Measurements from ENCODE around the gene COG5.

DNA sequence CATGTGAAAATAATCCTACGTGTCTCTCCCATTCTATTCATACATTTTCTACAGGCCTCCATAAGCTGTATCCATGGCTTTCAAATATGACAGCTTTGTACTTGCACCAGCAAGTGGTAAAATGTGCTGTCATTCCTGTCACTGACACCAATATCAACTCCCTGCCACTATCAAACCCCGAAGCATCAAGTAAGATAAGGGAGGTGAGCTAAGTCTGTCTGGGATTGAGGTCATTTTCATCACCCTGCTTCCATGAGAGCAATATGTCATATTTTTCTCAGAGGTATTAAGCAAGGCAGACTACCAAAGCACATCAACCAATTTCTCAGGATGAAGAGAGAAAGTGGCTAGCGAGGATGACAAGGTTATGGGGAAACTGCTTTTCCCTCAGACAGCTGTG, 82.8 kb downstream of the COG5 start:
- no peak for TF ChIP-seq CTCF (IDR thresholded peaks at IDR 0.05)
- TF ChIP-seq POLR2A (IDR thresholded peaks at IDR 0.05) = no peak

Data from right lobe of liver (tissue), 4 donors.